Measurements from ENCODE around the gene ITGB6. TPM values are rescaled to one million over a fixed set of nuclear protein-coding genes. Genes with fewer than 3 reads are reported as not detected.

ITGB6 gene
- total and polyA plus RNA-seq, 2 of the 8 experiments (the other 6 are each of a cell fraction or from before 2014, with no cell fraction given), result not detected

DNA sequence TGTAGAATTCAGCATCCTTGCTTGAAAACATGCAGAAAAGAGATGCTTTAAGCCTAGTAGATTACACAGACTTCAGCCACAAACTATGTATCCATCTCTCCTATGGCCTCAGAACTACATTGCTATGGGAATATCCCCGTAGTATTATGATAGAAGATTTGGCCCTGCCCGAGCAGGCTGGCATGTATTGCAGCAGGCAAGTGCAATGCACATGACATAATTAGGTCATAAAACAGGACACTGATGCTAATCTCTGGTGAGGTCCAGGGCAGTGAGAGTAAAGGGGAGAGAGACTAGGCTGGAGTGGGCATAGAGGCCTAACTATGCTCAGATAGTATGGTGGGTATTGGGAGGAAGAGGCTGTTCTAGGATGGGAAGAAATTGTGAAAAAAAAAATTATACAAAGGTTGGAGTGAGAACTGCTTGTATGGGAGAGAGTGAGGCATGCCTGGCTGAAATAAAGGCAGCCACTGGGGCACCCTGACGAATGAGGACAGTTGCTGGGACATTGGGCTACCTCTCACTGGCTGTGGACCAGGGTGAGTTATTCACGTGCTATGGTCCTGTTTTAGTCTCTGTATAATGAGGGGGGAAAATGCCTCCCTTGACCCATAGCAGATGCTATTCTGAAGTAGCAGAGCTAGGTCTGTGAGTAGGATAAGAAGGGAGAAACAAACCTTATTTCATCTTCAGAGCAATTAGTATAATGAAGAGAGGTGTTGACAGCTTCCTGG is 136.0 kb downstream of the ITGB6 start:
- H3K9ac ChIP-seq (replicated peaks in 1 of 4; ENCODE audit: extremely low read depth in 1 of 4, low read depth in 3 of 4, low read length in 3 of 4), result no peak overlapping the region
- H3K18ac ChIP-seq (ENCODE audit: extremely low read depth, low read length), result no peak overlapping the region; the same call in 1 of the 2 replicates
- no peak for FAIRE-seq
- no peak overlapping the region for H4K8ac ChIP-seq (ENCODE audit: extremely low read depth, insufficient read depth, low read length)
- H2BK15ac ChIP-seq (ENCODE audit: low read length), result no peak overlapping the region
- H3K4me1 ChIP-seq (replicated peaks in 1 of 4; ENCODE audit: control insufficient read depth in 3 of 4, insufficient read depth in 4 of 4, low read length in 3 of 4), result peaks cover 4 to 8% (median 5%) of the 10 kb centered on the region in 4 experiments; a peak in 6 of 7 replicates
- peaks cover 0 to 18% (median 17%) of the 10 kb centered on the region in 4 experiments; a peak in 6 of 7 replicates for H3K27me3 ChIP-seq (replicated peaks in 1 of 4; ENCODE audit: control insufficient read depth in 3 of 4, extremely low read depth in 1 of 4, insufficient read depth in 3 of 4, low read length in 3 of 4)
- peaks cover 0 to 8% (median 0%) of the 10 kb centered on the region in 4 experiments; a peak in 2 of 8 replicates for H3K36me3 ChIP-seq (ENCODE audit: control insufficient read depth in 2 of 4, insufficient read depth in 4 of 4, low read length in 3 of 4)
- no peak overlapping the region for H2AFZ ChIP-seq (ENCODE audit: low read length)
- H3K79me2 ChIP-seq (ENCODE audit: control insufficient read depth in 1 of 2, insufficient read depth in 2 of 2, low read length in 2 of 2), result no peaks in the 10 kb centered on the region
- DNase-seq (ENCODE audit: low read depth in 1 of 2, low spot score in 2 of 2), result no peak
- no peak overlapping the region for H3K23ac ChIP-seq (ENCODE audit: insufficient read length)
- H3K56ac ChIP-seq (replicated peaks; ENCODE audit: insufficient read length, low read depth, low read length), result no peak overlapping the region
- ChIA-PET POLR2A (ENCODE audit: partially characterized antibody) (no interaction called here), CTCF (ENCODE audit: partially characterized antibody) (interaction anchor here (0.7 to 1.1 kb wide), 3 partner anchors 19 to 930 kb away, joined by 3 to 4 read pairs (median 3); no protein-coding TSS in a partner anchor)
- H2BK12ac ChIP-seq (ENCODE audit: low read depth, low read length), result no peak overlapping the region
- H3K4ac ChIP-seq (replicated peaks; ENCODE audit: insufficient read length, low read depth, low read length), result no peak overlapping the region
- no peaks in the 10 kb centered on the region for H3K79me1 ChIP-seq (ENCODE audit: low read depth, low read length)
- H4K5ac ChIP-seq (ENCODE audit: insufficient read length, low read depth, low read length), result no peak overlapping the region
- 91% methylated on average over 4 of the region's 4 CpGs; no CpG with 5 or more reads in 1 of the 2 experiments for WGBS, 2 experiments (ENCODE audit: extremely low coverage in 1 of 2, insufficient coverage in 1 of 2, insufficient read length in 1 of 2, insufficient replicate concordance in 2 of 2, low coverage in 1 of 2, low lambda C conversion rate in 2 of 2, missing lambda C conversion rate in 1 of 2)
- peaks cover 11% of the 10 kb centered on the region; the same call in 1 of the 2 replicates for H3K23me2 ChIP-seq (ENCODE audit: low read depth, low read length)
- H4K91ac ChIP-seq (replicated peaks; ENCODE audit: insufficient read length, low read length), result no peak overlapping the region
- H3K4me3 ChIP-seq (ENCODE audit: extremely low read depth in 1 of 4, insufficient read depth in 2 of 4, low read depth in 3 of 4, low read length in 4 of 4), result no peak overlapping the region
- H3K4me2 ChIP-seq (ENCODE audit: insufficient read depth in 1 of 2, low read depth in 2 of 2, low read length in 2 of 2), result no peak overlapping the region; a peak in 1 of 4 replicates
- no peak overlapping the region for H3K27ac ChIP-seq (ENCODE audit: low read depth, low read length)
- H2AK5ac ChIP-seq (ENCODE audit: low read depth, low read length), result no peak overlapping the region
- no peaks in the 10 kb centered on the region for H4K20me1 ChIP-seq (replicated peaks in 1 of 2; ENCODE audit: control insufficient read depth in 1 of 2, insufficient read depth in 2 of 2, low read length in 2 of 2)
- no peak overlapping the region for H2BK5ac ChIP-seq (ENCODE audit: low read depth, low read length)
- peaks cover 5 to 11% of the 10 kb centered on the region in 2 experiments; a peak in 2 of 4 replicates for H3K9me3 ChIP-seq (ENCODE audit: insufficient read depth in 2 of 2, low read depth in 1 of 2, low read length in 1 of 2)
- H2BK20ac ChIP-seq (ENCODE audit: low read length), result no peak overlapping the region
- no peak overlapping the region for H3K14ac ChIP-seq (ENCODE audit: insufficient read length)
- H2BK120ac ChIP-seq (replicated peaks; ENCODE audit: low read depth, low read length), result no peak overlapping the region
- TF ChIP-seq ASH2L (IDR thresholded peaks at IDR 0.05; ENCODE audit: low read length), result no peak
- TF ChIP-seq HDAC2 (IDR thresholded peaks at IDR 0.05; ENCODE audit: borderline replicate concordance in 1 of 2, low read depth in 2 of 2, low read length in 2 of 2), result no peak
- TF ChIP-seq, protein P1, sequence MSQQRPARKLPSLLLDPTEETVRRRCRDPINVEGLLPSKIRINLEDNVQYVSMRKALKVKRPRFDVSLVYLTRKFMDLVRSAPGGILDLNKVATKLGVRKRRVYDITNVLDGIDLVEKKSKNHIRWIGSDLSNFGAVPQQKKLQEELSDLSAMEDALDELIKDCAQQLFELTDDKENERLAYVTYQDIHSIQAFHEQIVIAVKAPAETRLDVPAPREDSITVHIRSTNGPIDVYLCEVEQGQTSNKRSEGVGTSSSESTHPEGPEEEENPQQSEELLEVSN (IDR thresholded peaks at IDR 0.05), result no peak
- no peak for TF ChIP-seq GTF2F1 (IDR thresholded peaks at IDR 0.05; ENCODE audit: borderline replicate concordance, low read depth, low read length)
- TF ChIP-seq BACH1 (IDR thresholded peaks at IDR 0.05; ENCODE audit: low read length), result no peak
- TF ChIP-seq, protein P2, sequence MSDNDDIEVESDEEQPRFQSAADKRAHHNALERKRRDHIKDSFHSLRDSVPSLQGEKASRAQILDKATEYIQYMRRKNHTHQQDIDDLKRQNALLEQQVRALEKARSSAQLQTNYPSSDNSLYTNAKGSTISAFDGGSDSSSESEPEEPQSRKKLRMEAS (IDR thresholded peaks at IDR 0.05), result no peak
- no peak for TF ChIP-seq RFX5 (IDR thresholded peaks at IDR 0.05; ENCODE audit: borderline replicate concordance, low read depth, low read length)
- TF ChIP-seq KDM4A (IDR thresholded peaks at IDR 0.05; ENCODE audit: low read depth, low read length, severe bottlenecking), result no peak
- no peak for TF ChIP-seq CREB1 (IDR thresholded peaks at IDR 0.05)
- TF ChIP-seq CTBP2 (IDR thresholded peaks at IDR 0.05; ENCODE audit: borderline replicate concordance, insufficient read depth, insufficient read length, low read length), result no peak

Data from H1 (cell line).